NCI-H345 treated with DMSO at 0.1 percent for 48 hours (cell line): ENCODE measurements around the gene NRAS.

Source experiments
- DNase-seq: peaks from one replicate; lab custom pipeline; 2025; ENCODE audit not compliant: unreplicated experiment; lab: John Stamatoyannopoulos, UW

NRAS gene

DNA sequence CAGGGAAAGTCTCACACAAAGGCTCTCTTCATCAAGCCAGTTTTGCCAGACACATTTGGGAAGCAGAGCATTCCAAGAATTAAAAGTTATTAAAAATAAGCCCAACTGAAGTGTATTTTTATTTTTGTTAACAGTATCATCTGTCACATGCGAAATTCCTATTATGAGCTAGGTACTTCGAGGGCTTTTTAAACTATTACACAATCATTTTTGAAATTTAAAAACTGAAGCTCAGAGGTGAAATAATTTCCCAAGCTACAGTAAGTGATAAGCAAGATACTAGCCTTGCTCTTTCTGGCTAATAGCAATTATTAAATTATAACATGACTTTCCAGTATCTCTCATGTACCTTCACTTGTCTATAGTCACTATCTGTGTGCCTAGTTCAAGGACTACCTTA lies 12.0 kb upstream of the NRAS start:
- DNase-seq, result no peak

DNA sequence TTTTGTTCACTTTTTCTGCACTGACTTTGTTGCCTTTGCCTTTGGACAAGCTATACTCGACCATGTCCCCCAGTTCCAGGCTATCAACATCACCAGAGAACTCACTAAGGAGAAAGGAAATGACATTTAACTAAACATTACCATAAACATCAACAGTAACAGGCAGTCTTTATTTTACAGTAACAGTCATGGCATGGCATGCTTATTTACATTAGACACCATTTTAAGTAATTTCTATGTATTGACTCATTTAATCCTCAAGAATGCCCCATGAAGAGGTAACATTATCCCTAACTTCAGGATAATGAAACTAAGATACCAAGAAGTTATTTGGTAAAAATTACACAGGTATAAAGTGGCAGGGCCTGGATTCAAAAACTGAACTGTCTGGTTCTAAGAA lies 8.7 kb upstream of the NRAS start:
- no peak for DNase-seq

DNA sequence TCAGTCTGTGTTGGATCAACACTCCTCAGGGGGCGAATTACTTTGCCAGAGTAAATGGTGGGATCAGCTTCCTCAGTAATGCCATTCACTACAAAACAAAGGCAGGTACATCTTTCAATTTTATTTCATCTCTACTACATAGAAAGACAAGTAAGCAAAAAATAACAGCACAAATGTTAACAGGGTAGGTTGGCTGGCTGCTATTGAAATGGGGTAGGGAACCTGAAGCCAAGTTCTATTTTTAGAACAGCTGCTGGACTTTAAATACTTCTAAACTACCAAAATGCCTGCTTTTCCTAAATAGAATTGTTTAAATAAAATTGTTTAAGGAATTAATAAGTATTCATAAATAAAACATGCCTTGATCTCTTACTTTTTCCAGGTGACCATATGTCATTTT lies 7.3 kb upstream of the NRAS start:
- DNase-seq, result no peak

DNA sequence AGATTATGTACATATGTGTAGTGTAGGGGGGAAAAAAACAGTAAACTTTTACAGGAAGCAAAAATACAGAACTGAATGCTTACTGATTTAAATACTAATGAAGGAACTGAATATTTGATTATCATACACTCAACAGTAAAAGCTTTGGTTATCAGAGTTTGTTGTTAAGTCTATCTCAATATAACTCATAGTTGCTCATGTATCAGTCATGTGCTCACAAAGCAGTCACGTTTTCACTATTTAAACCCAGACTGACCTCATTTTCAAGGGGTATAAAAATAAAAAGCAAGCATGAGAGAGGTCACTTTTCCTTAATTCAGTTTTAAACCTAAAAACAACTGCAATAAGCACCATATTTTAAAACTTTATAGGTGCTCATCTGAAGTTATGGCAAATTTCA lies 6.9 kb upstream of the NRAS start:
- DNase-seq, result no peak

DNA sequence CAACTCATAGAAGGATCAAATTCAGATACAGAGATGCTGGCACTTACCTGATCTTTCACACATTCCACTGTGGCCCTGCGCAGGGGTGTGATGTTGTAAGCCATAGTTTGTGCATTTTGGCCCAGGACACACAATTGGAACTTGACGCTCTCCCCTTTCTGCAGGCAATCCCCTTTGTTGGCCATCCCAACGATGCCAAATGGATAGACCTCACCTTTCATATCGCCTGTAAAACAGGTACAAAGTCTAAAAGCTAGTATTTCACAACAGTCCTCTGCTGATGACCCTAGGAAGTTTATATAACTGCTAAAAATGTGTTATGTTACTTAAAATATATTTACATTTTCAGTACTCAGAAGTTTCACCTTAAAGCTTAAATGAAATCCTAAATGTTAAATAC lies 3.9 kb upstream of the NRAS start:
- no peak for DNase-seq

DNA sequence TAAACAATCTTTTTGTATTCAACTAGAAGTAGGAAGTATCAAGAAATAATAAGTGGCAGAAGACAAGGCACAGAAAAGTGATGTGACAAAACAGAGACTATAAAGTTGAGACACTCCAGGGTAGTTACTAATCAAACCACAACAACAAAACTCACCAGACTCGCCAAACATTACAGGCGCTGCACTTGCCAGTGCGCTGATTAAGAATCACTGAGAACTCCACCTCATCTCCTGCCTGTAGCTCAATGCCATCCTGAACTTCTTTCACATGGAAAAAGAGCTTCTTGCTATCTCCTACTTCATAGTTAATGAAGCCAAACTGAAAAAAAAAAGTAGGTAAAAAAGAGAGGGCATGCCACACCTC lies 2.8 kb upstream of the NRAS start:
- DNase-seq, result no peak

DNA sequence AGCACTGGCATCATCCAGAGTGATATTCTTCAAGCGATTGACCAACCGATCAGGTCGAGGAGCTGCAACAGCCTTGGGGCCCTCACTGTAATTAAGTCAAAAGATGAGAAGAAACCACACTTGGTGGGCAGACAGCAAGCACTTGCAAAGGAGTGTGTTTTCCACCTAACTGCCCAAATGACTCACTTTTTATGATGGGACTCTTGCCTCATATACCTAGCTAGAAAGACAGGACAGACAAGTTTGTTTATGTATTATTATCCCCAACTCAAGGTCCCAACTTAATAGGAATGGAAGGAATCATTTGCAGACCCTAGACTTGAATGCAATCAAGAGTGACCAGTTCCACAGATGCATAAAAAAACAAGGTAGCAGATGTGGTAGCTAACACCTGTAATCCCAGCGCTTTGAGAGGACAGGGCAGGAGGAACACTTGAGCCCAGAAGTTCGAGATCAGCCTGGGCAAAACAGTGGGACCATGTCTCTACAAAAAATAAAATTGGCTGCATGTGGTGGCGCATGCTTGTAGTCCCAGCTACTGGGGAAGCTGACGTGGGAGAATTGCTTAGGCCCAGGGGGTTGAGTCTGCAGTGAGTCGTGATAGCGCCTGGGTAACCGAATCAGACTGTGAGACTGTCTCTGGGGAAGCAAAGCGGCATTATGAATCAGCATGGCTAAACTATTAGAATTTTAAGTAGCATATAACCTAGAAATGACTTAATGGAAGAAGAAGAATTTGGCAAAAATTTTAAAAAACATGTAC lies 2.3 kb upstream of the NRAS start:
- no peak for DNase-seq

DNA sequence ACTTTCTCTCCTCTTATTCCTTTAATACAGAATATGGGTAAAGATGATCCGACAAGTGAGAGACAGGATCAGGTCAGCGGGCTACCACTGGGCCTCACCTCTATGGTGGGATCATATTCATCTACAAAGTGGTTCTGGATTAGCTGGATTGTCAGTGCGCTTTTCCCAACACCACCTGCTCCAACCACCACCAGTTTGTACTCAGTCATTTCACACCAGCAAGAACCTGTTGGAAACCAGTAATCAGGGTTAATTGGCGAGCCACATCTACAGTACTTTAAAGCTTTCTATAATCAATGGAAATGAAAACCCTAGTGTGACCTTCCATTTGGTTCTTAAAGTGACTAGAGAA lies 643 bp downstream of the NRAS start:
- DNase-seq, result no peak

DNA sequence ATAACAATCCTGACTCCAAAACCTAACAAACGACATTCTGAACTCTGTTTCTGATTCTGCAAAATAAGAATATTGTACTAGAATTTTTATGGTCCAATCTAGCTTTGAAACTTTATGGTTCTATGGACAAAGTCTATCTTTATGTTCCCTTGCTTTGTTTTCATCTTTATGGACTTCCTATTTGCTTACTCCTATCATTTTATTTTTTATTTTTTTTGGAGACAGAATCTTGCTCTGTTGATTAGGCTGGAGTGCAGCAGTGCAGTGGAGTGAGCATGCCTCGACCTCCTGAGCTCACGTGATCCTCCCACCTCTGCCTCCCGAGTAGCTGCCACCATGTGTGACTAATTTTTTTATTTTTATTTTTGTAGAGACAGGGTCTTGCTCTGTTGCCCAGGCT lies 3.6 kb downstream of the NRAS start:
- DNase-seq, result no peak

DNA sequence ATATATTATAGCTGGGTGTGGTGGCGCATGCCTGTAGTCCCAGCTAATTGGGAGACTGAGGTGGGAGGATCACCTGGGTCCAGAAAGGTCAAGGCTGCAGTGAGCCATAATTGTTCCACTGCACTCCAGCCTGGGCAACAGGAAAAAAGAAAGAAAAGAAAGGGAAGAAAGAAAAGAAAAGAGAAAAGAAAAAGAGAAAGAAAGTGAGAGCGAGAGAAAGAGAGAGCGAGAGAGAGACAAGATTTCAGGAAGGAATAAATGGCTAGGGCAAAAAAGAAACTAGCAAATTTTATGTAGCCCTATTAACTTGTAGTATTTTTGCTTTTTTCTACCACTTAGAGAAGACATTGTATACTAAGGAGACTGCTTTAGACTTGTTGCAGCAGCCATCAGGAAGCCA lies 6.2 kb downstream of the NRAS start:
- no peak for DNase-seq

DNA sequence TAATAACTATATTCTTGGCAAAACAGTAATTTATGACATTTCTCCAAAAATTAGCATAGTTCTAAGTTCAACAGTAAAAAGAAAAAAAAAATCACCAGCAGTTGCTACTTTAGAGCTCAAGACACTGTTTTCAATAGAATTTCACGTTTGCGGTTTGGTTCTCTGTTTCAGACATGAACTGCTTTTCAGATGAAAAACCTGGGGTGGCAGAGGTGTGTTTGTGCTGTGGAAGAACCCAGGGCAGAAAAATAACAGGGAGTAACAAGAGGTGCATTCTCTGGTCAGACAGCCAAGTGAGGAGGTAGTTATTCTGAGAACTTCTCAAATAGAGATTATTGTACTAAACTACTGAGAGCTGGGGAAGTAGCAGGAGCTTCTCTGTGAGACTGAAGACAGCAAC lies 9.0 kb downstream of the NRAS start:
- DNase-seq, result no peak

DNA sequence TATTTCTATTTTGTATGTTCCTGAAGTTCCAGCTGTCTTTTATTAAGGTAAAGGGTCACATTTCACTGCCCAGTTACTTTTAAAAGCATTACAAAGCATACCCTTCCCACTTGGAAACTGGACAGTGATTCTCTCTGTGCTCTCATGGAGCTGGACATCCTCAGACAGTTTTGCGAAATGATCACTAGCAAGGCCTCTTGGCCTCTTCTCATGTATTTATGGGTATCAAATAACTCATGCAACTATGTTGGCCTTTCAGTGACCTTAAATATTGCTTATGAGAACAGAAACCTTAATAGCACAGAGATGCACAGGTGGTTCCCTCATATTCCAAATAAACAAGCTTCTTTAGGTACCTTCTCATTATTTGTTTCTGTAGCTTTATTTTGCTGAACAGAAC lies 13.3 kb downstream of the NRAS start:
- DNase-seq, result no peak

DNA sequence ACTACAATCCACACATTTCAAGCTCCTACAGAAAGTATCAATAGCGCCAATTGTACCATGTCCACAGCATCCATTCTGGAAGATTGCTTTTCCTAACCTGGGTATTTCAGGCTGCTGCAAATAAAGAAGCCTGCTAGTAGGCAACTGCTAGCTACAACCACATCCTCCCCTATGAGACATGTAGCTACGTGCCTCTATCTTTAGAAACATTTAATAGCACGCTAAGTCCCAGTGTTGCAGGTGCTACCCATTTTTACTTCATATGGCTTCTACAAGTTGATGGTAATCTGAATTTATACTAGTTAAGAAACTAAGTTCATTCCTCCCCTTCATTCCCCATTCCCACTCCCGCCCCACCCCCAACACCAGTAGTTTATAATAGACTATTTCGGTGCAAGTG lies 13.8 kb downstream of the NRAS start:
- no peak for DNase-seq

DNA sequence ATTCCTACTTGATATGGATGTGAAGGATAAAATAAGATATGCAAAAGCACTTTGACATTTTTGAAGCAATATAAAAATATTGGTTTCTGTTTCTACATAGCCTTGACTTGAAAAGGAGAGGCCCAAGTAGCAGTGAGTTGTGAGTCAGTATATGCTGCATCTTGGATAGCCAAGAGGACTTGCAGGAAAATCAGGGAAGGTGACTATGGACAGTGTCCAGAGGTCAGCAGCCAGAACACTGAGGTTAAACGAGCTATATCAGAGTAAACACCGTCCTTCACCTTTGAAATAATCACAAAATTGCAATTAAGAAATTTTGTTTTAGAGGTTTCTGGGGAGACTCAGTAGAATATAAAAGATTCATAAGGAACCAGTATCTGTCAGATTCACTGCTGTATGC lies 14.6 kb downstream of the NRAS start:
- DNase-seq, result no peak

DNA sequence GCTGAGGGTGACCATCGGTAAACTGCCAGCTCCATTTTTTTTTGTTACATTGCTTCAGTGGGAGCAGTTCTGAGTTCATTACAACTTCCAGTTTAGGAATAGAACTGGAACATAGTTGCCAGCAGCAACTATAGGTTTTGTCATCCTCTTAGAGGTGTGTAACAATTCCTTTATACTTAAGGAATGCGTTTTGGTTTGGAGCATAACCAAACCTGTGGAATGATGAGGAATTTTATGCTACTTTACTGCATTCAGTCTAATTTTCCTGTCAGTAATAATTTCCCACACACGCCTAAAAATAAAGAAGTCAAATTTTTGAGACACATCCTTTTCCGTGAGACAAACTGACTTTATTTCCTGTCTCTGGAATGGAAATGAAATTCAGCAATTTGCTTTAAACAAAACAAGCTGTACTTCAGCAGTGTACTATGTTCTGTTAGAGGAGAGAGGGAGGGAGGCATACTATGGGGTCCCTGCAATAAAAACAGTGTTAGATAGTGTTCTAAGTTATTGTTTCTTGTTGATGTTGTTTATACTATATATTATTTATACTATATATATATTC lies 16.5 kb downstream of the NRAS start:
- no peak for DNase-seq

DNA sequence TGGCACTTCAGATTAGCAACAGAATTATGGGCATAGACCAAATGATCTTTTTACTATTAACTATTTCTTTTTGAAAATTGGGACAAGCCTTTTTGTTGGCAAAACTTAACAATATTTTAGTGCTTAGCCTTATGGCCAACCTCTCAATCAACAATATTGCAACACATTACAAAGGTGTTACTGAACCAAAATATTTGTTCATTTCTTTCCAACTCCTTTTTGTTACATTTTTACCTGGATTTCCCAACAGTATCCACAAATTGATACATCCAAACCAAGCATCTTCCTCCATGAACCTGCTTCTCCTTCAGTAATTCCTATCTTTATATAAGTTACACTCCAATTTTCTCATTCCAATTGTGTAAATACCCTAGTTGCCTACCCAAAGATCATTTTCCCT lies 19.8 kb downstream of the NRAS start:
- no peak for DNase-seq

DNA sequence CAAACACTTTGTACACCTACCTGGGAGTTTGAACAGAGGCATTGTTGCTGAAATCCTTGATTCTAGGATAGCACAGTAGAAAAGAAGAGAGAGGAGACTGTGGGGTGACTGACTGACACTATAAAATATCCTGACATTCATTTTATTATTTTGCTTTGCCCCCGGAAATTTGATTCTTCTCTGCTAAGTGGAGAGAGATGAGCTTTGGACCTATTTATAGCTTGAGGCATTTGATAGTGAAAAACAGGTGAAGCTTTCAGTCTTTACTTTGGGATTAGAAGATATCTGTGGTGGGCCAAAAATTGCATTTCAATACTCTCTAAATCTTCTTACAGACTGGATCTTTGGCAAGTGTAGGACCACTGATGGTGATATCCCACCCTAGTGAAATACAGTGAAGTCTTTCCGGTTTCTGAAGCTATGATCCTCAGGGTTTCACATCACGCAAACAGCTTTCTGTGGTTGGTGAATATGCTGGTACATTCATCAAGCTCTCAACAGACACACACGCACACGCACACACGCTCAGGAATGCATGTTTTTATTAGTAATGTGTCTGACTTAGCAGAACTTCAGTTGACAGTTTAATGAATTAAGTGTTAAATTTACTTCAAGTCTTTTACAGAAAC lies 21.0 kb downstream of the NRAS start, which contains the start of gene AMPD1:
Gene AMPD1 (minus strand): TSS at position 117 of the 629 bp plus-strand sequence. CDS start 75 bp downstream, at position 42.
- no peak for DNase-seq

DNA sequence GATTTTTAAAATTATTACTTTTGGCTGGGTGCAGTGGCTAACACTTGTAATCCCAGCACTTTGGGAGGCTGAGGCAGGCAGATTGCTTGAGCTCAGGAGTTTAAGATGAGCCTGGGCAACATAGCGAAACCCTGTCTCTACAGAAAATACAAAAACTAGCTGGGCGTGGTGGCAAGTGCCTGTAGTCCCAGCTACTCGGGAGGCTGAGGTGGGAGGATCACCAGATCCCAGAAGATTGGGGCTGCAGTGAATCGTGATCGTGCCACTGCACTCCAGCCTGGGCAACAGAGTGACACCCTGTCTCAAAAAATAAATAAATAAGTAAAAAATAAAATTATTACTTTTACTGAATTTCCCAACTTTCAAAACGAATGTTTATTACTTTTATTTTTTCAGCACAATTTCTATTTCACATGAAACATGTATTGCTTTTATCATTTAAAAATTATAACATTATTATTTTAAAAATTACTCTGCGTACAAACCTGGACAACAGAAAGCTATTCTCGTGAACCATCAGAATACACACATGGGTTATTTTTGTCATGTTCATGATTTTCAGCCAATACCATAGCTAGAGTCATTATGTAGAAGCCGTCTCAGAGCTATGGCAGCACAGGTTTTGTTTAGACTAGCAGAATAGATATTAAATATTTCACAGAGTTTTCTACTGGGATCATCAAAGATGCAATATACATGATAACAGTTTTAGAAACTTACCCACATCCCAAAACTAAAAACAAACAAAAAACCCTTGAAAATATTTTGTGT lies 21.8 kb downstream of the NRAS start:
- no peak for DNase-seq

DNA sequence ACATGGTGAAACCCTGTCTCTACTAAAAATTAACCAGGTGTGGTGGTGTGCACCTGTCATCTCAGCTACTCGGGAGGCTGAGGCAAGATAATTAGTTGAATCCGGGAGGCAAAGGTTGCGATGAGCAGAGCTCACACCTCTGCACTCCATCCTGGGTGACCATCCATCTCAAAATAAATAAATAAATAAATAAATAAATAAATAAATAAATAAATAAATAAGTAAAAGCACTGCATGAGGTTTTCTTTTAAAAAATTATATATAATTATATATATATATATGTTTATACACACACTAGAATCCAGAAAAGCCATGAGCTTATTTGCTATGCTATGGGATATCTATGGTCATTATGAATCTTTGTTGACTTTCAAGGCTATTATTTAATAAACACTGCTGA lies 23.6 kb downstream of the NRAS start:
- DNase-seq, result no peak

DNA sequence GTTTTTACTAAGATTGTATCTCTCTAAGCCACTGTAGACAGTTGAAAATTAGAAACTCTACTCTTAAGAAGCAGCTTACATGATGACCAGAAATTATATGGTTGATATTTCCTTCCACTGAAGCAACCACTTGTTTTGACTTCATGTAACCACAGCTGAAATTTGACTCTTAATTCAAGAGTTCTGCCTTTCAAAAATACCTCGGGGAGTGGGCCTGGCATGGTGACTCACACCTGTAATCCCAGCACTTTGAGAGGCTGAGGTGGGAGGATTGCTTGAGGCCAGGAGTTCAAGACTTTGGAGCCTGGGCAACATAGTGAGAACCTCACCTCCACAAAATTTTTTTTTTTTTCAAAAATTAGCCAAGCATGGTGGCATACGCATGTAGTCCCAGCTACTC lies 25.5 kb downstream of the NRAS start:
- DNase-seq, result no peak

DNA sequence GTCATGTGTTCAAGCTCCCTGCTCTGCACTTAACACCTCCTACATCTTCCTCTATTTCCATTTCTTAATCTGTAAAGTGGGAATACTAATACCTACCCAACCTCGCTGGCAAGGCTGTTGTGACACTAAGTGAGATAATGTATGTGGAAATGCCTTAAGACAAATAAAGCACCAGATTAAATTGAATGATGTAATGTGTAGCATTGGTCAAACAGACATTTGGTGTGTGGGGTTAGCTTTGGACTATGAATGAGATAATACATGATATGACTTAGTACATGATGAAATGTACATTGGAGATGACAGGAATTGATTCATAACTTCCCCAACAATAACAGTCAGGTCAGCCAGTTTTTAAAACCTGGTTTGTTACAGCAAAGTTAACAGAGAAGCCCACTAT lies 26.4 kb downstream of the NRAS start:
- DNase-seq, result no peak

DNA sequence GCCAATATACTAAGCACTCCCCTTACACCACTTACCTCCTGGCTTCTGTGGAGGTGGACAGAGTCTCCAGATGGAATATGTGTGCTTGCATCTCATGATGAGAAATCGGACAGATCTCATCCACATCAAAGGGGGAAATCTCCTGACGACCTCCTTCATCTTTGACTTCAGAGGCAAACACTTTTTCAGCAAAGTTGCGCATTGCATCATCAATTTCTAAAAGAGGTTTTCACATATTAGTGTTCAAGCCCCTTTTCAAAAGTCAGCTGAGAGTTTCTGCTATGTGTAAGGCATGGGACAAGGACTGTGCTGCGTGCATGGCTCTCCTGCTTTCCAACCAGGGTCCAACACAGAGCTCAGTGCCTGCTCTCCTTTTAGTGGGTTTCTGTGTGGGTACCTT lies 28.0 kb downstream of the NRAS start:
- no peak for DNase-seq
